ENCODE measurements around the gene EXOC6B. TPM values are rescaled to one million over a fixed set of nuclear protein-coding genes. Genes with fewer than 3 reads are reported as not detected.
"Not testable (repeated sequence)": the region's sequence is repeated elsewhere in the genome, so short reads cannot be mapped to it uniquely, and the experiment has no call there.

The EXOC6B gene
- total and polyA plus RNA-seq, 2 experiments from 2014 or later, result 8.9 to 18.3 TPM

DNA sequence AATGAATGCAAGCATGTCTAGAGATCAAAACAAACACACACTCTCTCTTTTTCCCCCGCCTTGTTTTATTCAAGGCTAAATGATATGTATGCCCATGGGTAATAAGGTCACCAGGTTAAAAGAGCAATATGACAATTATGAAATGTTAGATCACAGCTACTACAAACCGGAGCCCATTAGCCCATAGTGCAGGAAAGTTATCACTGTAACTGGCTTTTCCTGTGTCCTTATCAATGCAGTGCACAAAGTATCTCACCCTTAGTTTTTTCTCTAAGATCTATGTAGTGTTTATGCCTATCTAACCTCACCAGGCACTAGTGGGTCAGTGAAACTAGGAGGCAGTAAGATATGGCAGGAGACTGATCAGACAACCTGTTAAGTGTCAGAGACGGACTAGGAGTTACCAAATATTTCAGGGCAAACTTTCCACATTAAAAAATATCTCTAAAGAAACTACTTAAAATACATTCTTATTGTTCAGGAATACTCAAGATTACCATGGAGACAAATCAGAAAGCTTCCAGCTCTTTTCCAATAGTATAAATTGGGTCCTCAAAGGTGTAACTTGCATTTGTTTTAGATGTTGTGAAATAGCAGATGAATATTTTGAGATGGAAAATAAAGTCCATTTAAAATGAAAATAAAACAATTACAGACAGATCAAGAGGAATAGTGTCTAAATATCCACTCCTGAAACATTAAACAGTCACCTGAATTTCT lies 282.2 kb downstream of the EXOC6B start:
- Histone ChIP-seq H3K9me2 (ENCODE audit: insufficient read depth) (no peaks in the 10 kb centered on the region), H3K27me3 (replicated peaks; ENCODE audit: insufficient read depth) (no peaks in the 10 kb centered on the region), H3K4me2 (ENCODE audit: unreplicated experiment) (no peak overlapping the region), H3K4me1 (ENCODE audit: insufficient read depth) (peaks cover 9% of the 10 kb centered on the region), H3F3A (ENCODE audit: insufficient read depth) (peaks cover 8% of the 10 kb centered on the region), H3K4me3 (no peak overlapping the region), H3K36me3 (ENCODE audit: low read depth) (no peaks in the 10 kb centered on the region), H3K9ac (no peak overlapping the region), H3K9me3 (ENCODE audit: low read depth) (no peaks in the 10 kb centered on the region), H2AFZ (no peak overlapping the region), H4K20me1 (ENCODE audit: insufficient read depth) (no peaks in the 10 kb centered on the region), H3K27ac (no peak overlapping the region), H3K79me2 (ENCODE audit: insufficient read depth) (no peaks in the 10 kb centered on the region)
- in situ Hi-C loops (cut with MboI), result no loop called here
- no peak for TF ChIP-seq EZH2phosphoT487 (IDR thresholded peaks at IDR 0.05; ENCODE audit: insufficient read depth, low read depth)
- no peak for TF ChIP-seq EZH2 (IDR thresholded peaks at IDR 0.05; ENCODE audit: insufficient read depth, poor library complexity, severe bottlenecking)
- no peak for DNase-seq
- 97% methylated on average over 3 of the region's 3 CpGs for WGBS, 2 experiments (ENCODE audit: low coverage in 1 of 2, low lambda C conversion rate in 2 of 2, missing lambda C conversion rate in 2 of 2)

DNA sequence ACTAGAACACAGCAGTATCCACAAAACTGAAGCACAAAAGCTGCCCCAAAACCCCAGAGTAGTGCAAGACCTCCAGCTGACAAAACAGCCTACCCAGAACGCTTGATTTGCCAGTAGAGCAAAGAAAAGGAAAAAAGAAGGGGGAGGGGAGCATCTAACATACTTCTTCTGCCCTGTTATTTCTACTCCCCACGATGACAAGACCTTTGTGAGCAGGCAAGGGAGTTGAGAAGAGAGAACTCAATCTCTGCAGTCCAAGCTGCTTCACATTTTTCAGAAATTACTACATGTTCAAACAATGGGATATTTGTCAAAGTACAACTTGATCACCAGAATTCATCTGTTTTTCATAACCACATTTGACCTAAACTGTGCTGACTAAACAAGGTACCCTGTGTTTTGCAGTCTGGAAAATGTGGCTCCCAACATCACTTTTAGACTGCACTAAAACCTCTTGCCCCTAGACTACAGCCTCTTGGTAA lies 286.7 kb downstream of the EXOC6B start:
- Histone ChIP-seq H3K9ac (no peak overlapping the region), H4K20me1 (ENCODE audit: insufficient read depth) (no peaks in the 10 kb centered on the region), H3K27me3 (replicated peaks; ENCODE audit: insufficient read depth) (no peaks in the 10 kb centered on the region), H3K4me3 (0 out of 2 replicates have a peak overlapping the region, but pooled peaks have one; percentile 15), H2AFZ (no peak overlapping the region), H3K79me2 (ENCODE audit: insufficient read depth) (no peaks in the 10 kb centered on the region), H3F3A (ENCODE audit: insufficient read depth) (peaks cover 12% of the 10 kb centered on the region), H3K9me2 (ENCODE audit: insufficient read depth) (no peaks in the 10 kb centered on the region), H3K27ac (peak overlapping the region; percentile 51), H3K4me1 (ENCODE audit: insufficient read depth) (peaks cover 17% of the 10 kb centered on the region), H3K4me2 (ENCODE audit: unreplicated experiment) (peak overlapping the region; percentile 66), H3K36me3 (ENCODE audit: low read depth) (no peaks in the 10 kb centered on the region), H3K9me3 (ENCODE audit: low read depth) (no peaks in the 10 kb centered on the region)
- TF ChIP-seq EZH2phosphoT487 (IDR thresholded peaks at IDR 0.05; ENCODE audit: insufficient read depth, low read depth), result peak; percentile 68; the same call in 1 of the 2 replicates
- no peak for TF ChIP-seq EZH2 (IDR thresholded peaks at IDR 0.05; ENCODE audit: insufficient read depth, poor library complexity, severe bottlenecking)
- WGBS, 2 experiments (ENCODE audit: low coverage in 1 of 2, low lambda C conversion rate in 2 of 2, missing lambda C conversion rate in 2 of 2), result 2 to 13% methylated on average over 2 of the region's 2 CpGs
- DNase-seq, result peak; percentile 75
- in situ Hi-C loops (cut with MboI), result no loop called here

GRCh38 chr2:72538486-72538885 lies 287.3 kb downstream of the EXOC6B start:
- Histone ChIP-seq H3F3A (ENCODE audit: insufficient read depth) (peaks cover 12% of the 10 kb centered on the region), H4K20me1 (ENCODE audit: insufficient read depth) (no peaks in the 10 kb centered on the region), H3K9ac (no peak overlapping the region), H3K9me3 (ENCODE audit: low read depth) (no peaks in the 10 kb centered on the region), H3K4me1 (ENCODE audit: insufficient read depth) (peaks cover 21% of the 10 kb centered on the region), H2AFZ (no peak overlapping the region), H3K27ac (peak overlapping the region; percentile 51), H3K36me3 (ENCODE audit: low read depth) (no peaks in the 10 kb centered on the region), H3K9me2 (ENCODE audit: insufficient read depth) (no peaks in the 10 kb centered on the region), H3K4me2 (ENCODE audit: unreplicated experiment) (peak overlapping the region; percentile 66), H3K4me3 (no peak overlapping the region), H3K79me2 (ENCODE audit: insufficient read depth) (no peaks in the 10 kb centered on the region), H3K27me3 (replicated peaks; ENCODE audit: insufficient read depth) (no peaks in the 10 kb centered on the region)
- 98% methylated on average over 2 of the region's 2 CpGs for WGBS, 2 experiments (ENCODE audit: low coverage in 1 of 2, low lambda C conversion rate in 2 of 2, missing lambda C conversion rate in 2 of 2)
- in situ Hi-C loops (cut with MboI), result no loop called here
- TF ChIP-seq EZH2phosphoT487 (IDR thresholded peaks at IDR 0.05; ENCODE audit: insufficient read depth, low read depth), result no peak
- TF ChIP-seq EZH2 (IDR thresholded peaks at IDR 0.05; ENCODE audit: insufficient read depth, poor library complexity, severe bottlenecking), result no peak
- peak; percentile 2 for DNase-seq

GRCh38 chr2:72535586-72535985 lies 290.2 kb downstream of the EXOC6B start:
- in situ Hi-C loops (cut with MboI); H3K4me3 ChIP-seq; H3K9ac ChIP-seq; H3K36me3 ChIP-seq (ENCODE audit: low read depth); H4K20me1 ChIP-seq (ENCODE audit: insufficient read depth); DNase-seq; H3K27ac ChIP-seq; H3K9me2 ChIP-seq (ENCODE audit: insufficient read depth); H3K27me3 ChIP-seq (replicated peaks; ENCODE audit: insufficient read depth); H2AFZ ChIP-seq; H3K4me2 ChIP-seq (ENCODE audit: unreplicated experiment); H3K79me2 ChIP-seq (ENCODE audit: insufficient read depth); H3K9me3 ChIP-seq (ENCODE audit: low read depth): not testable (repeated sequence)
- WGBS, 2 experiments (ENCODE audit: low coverage in 1 of 2, low lambda C conversion rate in 2 of 2, missing lambda C conversion rate in 2 of 2), result 89 to 90% methylated on average over 8 of the region's 8 CpGs
- Histone ChIP-seq H3F3A (ENCODE audit: insufficient read depth) (peaks cover 12% of the 10 kb centered on the region), H3K4me1 (ENCODE audit: insufficient read depth) (peaks cover 25% of the 10 kb centered on the region)
